Measurements from ENCODE around the gene IMMP2L. TPM values are rescaled to one million over a fixed set of nuclear protein-coding genes. Genes with fewer than 3 reads are reported as not detected.

IMMP2L gene
- total RNA-seq, 1 donor, result 19.9 TPM

- DNase-seq (ENCODE audit: insufficient read length, low spot score, missing footprints), result no peak
- Histone ChIP-seq H3K79me2 (ENCODE audit: insufficient read depth, low read length) (no peaks in the 10 kb centered on the region), H3K27me3 (ENCODE audit: insufficient read depth, low read length) (no peaks in the 10 kb centered on the region), H3K27ac (ENCODE audit: low read depth, low read length) (no peak overlapping the region), H3K4me3 (ENCODE audit: insufficient read depth, low read length) (no peak overlapping the region), H3K4me2 (ENCODE audit: insufficient read depth, low read length) (no peak overlapping the region), H3K36me3 (ENCODE audit: insufficient read depth, low read length) (no peaks in the 10 kb centered on the region), H3K4me1 (ENCODE audit: insufficient read depth, low read length) (peaks cover 15% of the 10 kb centered on the region), H2AFZ (ENCODE audit: low read length) (no peak overlapping the region), H3K9me3 (ENCODE audit: low read depth, low read length) (no peaks in the 10 kb centered on the region), H4K20me1 (ENCODE audit: insufficient read depth, low read length) (no peaks in the 10 kb centered on the region)
- TF ChIP-seq CTCF (IDR thresholded peaks at IDR 0.05; ENCODE audit: extremely low read depth, low read depth, low read length), result no peak
Observed at GRCh38 chr7:111108496-111108895, 453.8 kb downstream of the IMMP2L start.

- Histone ChIP-seq H3K79me2 (ENCODE audit: insufficient read depth, low read length) (no peaks in the 10 kb centered on the region), H3K9me3 (ENCODE audit: low read depth, low read length) (no peaks in the 10 kb centered on the region), H2AFZ (ENCODE audit: low read length) (no peak overlapping the region), H3K4me2 (ENCODE audit: insufficient read depth, low read length) (no peak overlapping the region), H3K27me3 (ENCODE audit: insufficient read depth, low read length) (no peaks in the 10 kb centered on the region), H3K36me3 (ENCODE audit: insufficient read depth, low read length) (no peaks in the 10 kb centered on the region), H3K4me3 (ENCODE audit: insufficient read depth, low read length) (no peak overlapping the region), H3K27ac (ENCODE audit: low read depth, low read length) (no peak overlapping the region), H4K20me1 (ENCODE audit: insufficient read depth, low read length) (no peaks in the 10 kb centered on the region), H3K4me1 (ENCODE audit: insufficient read depth, low read length) (peaks cover 12% of the 10 kb centered on the region)
- DNase-seq (ENCODE audit: insufficient read length, low spot score, missing footprints), result no peak
- no peak for TF ChIP-seq CTCF (IDR thresholded peaks at IDR 0.05; ENCODE audit: extremely low read depth, low read depth, low read length)
Observed at GRCh38 chr7:111108000-111108399, 454.3 kb downstream of the IMMP2L start.

GRCh38 chr7:111107579-111107978 lies 454.7 kb downstream of the IMMP2L start:
- Histone ChIP-seq H3K27me3 (ENCODE audit: insufficient read depth, low read length) (no peaks in the 10 kb centered on the region), H2AFZ (ENCODE audit: low read length) (no peak overlapping the region), H3K9me3 (ENCODE audit: low read depth, low read length) (no peaks in the 10 kb centered on the region), H3K4me1 (ENCODE audit: insufficient read depth, low read length) (peaks cover 12% of the 10 kb centered on the region), H3K4me2 (ENCODE audit: insufficient read depth, low read length) (no peak overlapping the region), H4K20me1 (ENCODE audit: insufficient read depth, low read length) (no peaks in the 10 kb centered on the region), H3K4me3 (ENCODE audit: insufficient read depth, low read length) (no peak overlapping the region), H3K27ac (ENCODE audit: low read depth, low read length) (no peak overlapping the region), H3K36me3 (ENCODE audit: insufficient read depth, low read length) (no peaks in the 10 kb centered on the region), H3K79me2 (ENCODE audit: insufficient read depth, low read length) (no peaks in the 10 kb centered on the region)
- TF ChIP-seq CTCF (IDR thresholded peaks at IDR 0.05; ENCODE audit: extremely low read depth, low read depth, low read length), result no peak
- DNase-seq (ENCODE audit: insufficient read length, low spot score, missing footprints), result no peak

GRCh38 chr7:111105269-111105668 lies 457.0 kb downstream of the IMMP2L start:
- H3K79me2 ChIP-seq (ENCODE audit: insufficient read depth, low read length), result no peaks in the 10 kb centered on the region
- H2AFZ ChIP-seq (ENCODE audit: low read length), result no peak overlapping the region
- H3K27me3 ChIP-seq (ENCODE audit: insufficient read depth, low read length), result no peaks in the 10 kb centered on the region
- H3K4me2 ChIP-seq (ENCODE audit: insufficient read depth, low read length), result no peak overlapping the region
- H3K4me1 ChIP-seq (ENCODE audit: insufficient read depth, low read length), result peaks cover 9% of the 10 kb centered on the region
- no peaks in the 10 kb centered on the region for H3K36me3 ChIP-seq (ENCODE audit: insufficient read depth, low read length)
- no peak for DNase-seq (ENCODE audit: insufficient read length, low spot score, missing footprints)
- no peak overlapping the region for H3K4me3 ChIP-seq (ENCODE audit: insufficient read depth, low read length)
- no peaks in the 10 kb centered on the region for H3K9me3 ChIP-seq (ENCODE audit: low read depth, low read length)
- no peak overlapping the region for H3K27ac ChIP-seq (ENCODE audit: low read depth, low read length)
- no peak for TF ChIP-seq CTCF (IDR thresholded peaks at IDR 0.05; ENCODE audit: extremely low read depth, low read depth, low read length)
- H4K20me1 ChIP-seq (ENCODE audit: insufficient read depth, low read length), result no peaks in the 10 kb centered on the region

All from osteoblast (primary cell).